ENCODE results near the gene PRDM16.

- TF ChIP-seq CTCF (IDR thresholded peaks at IDR 0.05) (no peak), POLR2A (IDR thresholded peaks at IDR 0.05) (no peak)
Measured at GRCh38 chr1:3391711-3392110, 322.7 kb downstream of the PRDM16 start.
